Measurements from ENCODE around the gene TRO. TPM values are rescaled to one million over a fixed set of nuclear protein-coding genes. Genes with fewer than 3 reads are reported as not detected.

TRO gene
- total RNA-seq, 4 donors from 2014 or later = 0.08 to 2.8 (median 1.0) TPM

DNA sequence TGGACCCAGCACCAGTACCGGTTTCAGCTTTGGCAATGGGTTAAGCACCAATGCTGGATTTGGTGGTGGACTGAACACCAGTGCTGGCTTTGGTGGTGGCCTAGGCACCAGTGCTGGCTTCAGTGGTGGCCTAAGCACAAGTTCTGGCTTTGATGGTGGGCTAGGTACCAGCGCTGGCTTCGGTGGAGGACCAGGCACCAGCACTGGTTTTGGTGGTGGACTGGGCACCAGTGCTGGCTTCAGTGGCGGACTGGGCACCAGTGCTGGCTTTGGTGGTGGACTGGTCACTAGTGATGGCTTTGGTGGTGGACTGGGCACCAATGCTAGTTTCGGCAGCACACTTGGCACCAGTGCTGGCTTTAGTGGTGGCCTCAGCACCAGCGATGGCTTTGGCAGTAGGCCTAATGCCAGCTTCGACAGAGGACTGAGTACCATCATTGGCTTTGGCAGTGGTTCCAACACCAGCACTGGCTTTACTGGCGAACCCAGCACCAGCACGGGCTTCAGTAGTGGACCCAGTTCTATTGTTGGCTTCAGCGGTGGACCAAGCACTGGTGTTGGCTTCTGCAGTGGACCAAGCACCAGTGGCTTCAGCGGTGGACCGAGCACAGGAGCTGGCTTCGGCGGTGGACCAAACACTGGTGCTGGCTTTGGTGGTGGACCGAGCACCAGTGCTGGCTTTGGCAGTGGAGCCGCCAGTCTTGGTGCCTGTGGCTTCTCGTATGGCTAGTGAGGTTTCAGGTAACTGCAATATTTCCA lies 9.8 kb downstream of the TRO start:
- DNase-seq (ENCODE audit: low spot score in 2 of 2) = no peak
- intact Hi-C loops (cut with DNase I; ENCODE audit: low total_unique reads) = no loop called here
- no peak for TF ChIP-seq POLR2A (IDR thresholded peaks at IDR 0.05)
- TF ChIP-seq, protein P1, sequence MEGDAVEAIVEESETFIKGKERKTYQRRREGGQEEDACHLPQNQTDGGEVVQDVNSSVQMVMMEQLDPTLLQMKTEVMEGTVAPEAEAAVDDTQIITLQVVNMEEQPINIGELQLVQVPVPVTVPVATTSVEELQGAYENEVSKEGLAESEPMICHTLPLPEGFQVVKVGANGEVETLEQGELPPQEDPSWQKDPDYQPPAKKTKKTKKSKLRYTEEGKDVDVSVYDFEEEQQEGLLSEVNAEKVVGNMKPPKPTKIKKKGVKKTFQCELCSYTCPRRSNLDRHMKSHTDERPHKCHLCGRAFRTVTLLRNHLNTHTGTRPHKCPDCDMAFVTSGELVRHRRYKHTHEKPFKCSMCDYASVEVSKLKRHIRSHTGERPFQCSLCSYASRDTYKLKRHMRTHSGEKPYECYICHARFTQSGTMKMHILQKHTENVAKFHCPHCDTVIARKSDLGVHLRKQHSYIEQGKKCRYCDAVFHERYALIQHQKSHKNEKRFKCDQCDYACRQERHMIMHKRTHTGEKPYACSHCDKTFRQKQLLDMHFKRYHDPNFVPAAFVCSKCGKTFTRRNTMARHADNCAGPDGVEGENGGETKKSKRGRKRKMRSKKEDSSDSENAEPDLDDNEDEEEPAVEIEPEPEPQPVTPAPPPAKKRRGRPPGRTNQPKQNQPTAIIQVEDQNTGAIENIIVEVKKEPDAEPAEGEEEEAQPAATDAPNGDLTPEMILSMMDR (IDR thresholded peaks at IDR 0.05) = no peak
- 90 to 98% methylated on average over 10 to 17 of the region's 17 CpGs for WGBS, 2 donors
- H3K4me3 ChIP-seq (ENCODE audit: low read depth, poor library complexity, severe bottlenecking) = no peak overlapping the region

DNA sequence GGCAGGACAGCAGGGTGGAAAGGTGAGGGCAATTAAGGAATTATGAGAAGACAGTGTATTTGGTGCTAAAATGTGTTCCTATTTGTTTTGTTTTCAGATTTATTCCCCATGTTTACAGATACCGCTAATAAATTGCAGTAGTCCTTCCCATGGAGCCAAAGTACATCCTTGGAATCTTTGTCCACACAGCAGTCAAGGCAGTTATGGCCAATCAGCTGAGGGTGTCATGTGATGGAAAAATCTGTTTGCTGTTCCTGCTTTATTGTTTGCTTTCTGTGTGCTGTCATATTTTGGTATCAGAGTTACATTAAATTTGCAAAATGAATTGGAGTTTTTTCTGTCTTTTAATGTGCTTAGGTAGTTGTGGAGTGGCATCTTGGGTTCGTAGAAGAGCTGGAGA lies 10.5 kb downstream of the TRO start:
- DNase-seq (ENCODE audit: low spot score in 2 of 2) = no peak
- WGBS, 2 donors = 75 to 88% methylated on average over 2 of the region's 2 CpGs
- H3K4me3 ChIP-seq (ENCODE audit: low read depth, poor library complexity, severe bottlenecking) = no peak overlapping the region
- intact Hi-C loops (cut with DNase I; ENCODE audit: low total_unique reads) = no loop called here
- no peak for TF ChIP-seq POLR2A (IDR thresholded peaks at IDR 0.05)
- TF ChIP-seq, protein P1 (IDR thresholded peaks at IDR 0.05) = no peak

DNA sequence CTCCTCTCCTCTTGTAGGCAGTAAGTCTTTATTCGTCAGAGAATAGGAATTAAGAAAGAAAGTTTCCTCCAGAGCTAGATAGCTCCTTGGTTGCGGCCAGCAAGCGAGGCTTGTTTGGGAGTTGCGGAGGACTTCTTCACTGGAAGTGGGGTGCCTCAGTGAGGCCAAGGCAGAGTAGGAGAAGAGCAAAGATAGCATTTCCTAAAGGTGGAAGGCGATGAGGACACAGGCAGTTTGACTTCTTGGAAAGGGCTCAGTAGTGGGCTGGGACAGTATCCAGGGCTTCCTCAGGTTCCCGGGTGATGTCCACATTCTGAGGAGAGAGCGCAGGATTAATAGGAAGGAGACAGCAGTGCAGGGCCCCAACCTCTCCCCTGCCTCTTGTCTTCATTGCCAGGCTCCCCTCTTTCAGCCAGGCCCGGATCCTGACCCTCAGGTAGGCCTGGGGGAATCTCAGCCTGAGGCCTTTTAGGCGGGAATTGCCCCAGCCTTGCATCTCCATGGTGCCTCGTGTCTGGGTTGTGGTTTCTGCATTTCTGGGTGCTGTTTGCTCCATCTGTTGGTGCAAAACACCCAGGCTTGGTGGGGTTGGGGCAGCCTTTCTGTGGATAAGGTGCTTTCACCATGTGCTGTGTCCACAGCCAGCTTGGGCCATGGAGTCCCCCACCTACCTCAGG lies 12.7 kb downstream of the TRO start:
- 72 to 84% methylated on average over 10 of the region's 10 CpGs for WGBS, 2 donors
- DNase-seq (ENCODE audit: low spot score in 2 of 2) = no peak
- no peak overlapping the region for H3K4me3 ChIP-seq (ENCODE audit: low read depth, poor library complexity, severe bottlenecking)
- intact Hi-C loops (cut with DNase I; ENCODE audit: low total_unique reads) = no loop called here
- TF ChIP-seq, protein P1 (IDR thresholded peaks at IDR 0.05) = no peak
- TF ChIP-seq POLR2A (IDR thresholded peaks at IDR 0.05) = no peak

DNA sequence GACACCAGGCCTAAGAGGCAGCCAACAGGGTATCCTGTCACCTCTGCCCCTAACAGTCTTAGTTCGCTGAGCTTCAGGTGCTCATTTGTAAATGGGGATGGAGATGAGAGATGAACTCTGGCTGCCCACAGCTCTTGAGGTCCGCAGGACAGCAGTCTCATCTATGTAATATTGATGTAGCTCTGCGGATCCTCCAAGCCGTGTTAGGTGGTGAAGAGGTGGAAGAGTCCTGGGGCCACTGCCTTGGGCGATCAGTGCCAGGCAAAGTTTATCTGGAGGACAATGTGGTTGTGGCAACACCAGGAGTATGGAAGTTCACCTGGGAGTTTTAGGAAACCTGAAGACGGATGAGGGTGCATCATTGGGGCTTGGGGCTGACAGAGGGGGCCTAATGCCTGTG lies 13.4 kb downstream of the TRO start:
- TF ChIP-seq POLR2A (IDR thresholded peaks at IDR 0.05) = no peak
- TF ChIP-seq, protein P1 (IDR thresholded peaks at IDR 0.05) = no peak
- 79 to 82% methylated on average over 6 of the region's 6 CpGs for WGBS, 2 donors
- no peak overlapping the region for H3K4me3 ChIP-seq (ENCODE audit: low read depth, poor library complexity, severe bottlenecking)
- DNase-seq (ENCODE audit: low spot score in 2 of 2) = no peak
- intact Hi-C loops (cut with DNase I; ENCODE audit: low total_unique reads) = no loop called here

DNA sequence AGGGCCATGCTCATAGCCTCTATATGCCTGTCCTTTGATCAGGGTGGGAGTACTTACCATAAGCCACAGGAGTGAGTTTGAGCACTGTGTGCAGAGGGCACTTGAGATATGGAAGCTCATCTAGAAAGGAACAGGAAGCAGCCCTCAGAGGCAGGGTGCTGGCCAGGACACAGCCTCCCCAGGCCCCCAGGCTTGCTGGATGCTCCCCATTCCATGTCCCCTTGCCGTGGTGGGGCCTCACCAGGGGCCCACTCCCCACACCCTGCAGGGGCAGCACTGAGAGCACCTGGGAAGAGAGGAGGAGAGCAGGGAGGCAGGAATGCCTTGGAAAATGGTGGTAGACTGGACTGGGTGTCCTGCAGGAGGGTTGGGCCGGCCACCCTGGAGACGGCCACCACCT lies 14.3 kb downstream of the TRO start:
- H3K4me3 ChIP-seq (ENCODE audit: low read depth, poor library complexity, severe bottlenecking) = no peak overlapping the region
- intact Hi-C loops (cut with DNase I; ENCODE audit: low total_unique reads) = no loop called here
- no peak for TF ChIP-seq POLR2A (IDR thresholded peaks at IDR 0.05)
- TF ChIP-seq, protein P1 (IDR thresholded peaks at IDR 0.05) = no peak
- 75 to 90% methylated on average over 2 to 3 of the region's 3 CpGs for WGBS, 2 donors
- DNase-seq (ENCODE audit: low spot score in 2 of 2) = no peak
